ENCODE measurements around the gene ITSN2. TPM values are rescaled to one million over a fixed set of nuclear protein-coding genes. Genes with fewer than 3 reads are reported as not detected.

The ITSN2 gene
- total RNA-seq, 2 donors from 2014 or later: 45.6 to 64.6 TPM

GRCh38 chr2:24332791-24333540 lies 27.4 kb downstream of the ITSN2 start:
- no peak for ATAC-seq (replicated peaks)
- Mint-ChIP-seq H3K4me3 (no peak overlapping the region), H3K4me1 (peaks cover 29% of the 10 kb centered on the region), H3K27ac (no peak overlapping the region), H3K27me3 (no peaks in the 10 kb centered on the region), H3K36me3 (ENCODE audit: low read depth) (no peaks in the 10 kb centered on the region), H3K9me3 (no peaks in the 10 kb centered on the region)

GRCh38 chr2:24330161-24330560 lies 30.2 kb downstream of the ITSN2 start:
- Mint-ChIP-seq H3K27me3 (no peaks in the 10 kb centered on the region), H3K27ac (peak overlapping the region; percentile 25), H3K36me3 (ENCODE audit: low read depth) (peaks cover 6% of the 10 kb centered on the region), H3K4me3 (no peak overlapping the region), H3K9me3 (no peaks in the 10 kb centered on the region), H3K4me1 (peaks cover 22% of the 10 kb centered on the region)
- ATAC-seq (replicated peaks): no peak

GRCh38 chr2:24329700-24330099 lies 30.6 kb downstream of the ITSN2 start:
- H3K36me3 Mint-ChIP-seq (ENCODE audit: low read depth): peaks cover 6% of the 10 kb centered on the region
- peaks cover 22% of the 10 kb centered on the region for H3K4me1 Mint-ChIP-seq
- ATAC-seq (replicated peaks): no peak
- no peak overlapping the region for H3K4me3 Mint-ChIP-seq
- H3K27ac Mint-ChIP-seq: no peak overlapping the region
- no peaks in the 10 kb centered on the region for H3K9me3 Mint-ChIP-seq
- H3K27me3 Mint-ChIP-seq: no peaks in the 10 kb centered on the region

GRCh38 chr2:24328010-24328409 lies 32.3 kb downstream of the ITSN2 start:
- Mint-ChIP-seq H3K27me3 (no peaks in the 10 kb centered on the region), H3K36me3 (ENCODE audit: low read depth) (peaks cover 6% of the 10 kb centered on the region), H3K4me1 (peaks cover 13% of the 10 kb centered on the region), H3K27ac (no peak overlapping the region), H3K4me3 (no peak overlapping the region), H3K9me3 (no peaks in the 10 kb centered on the region)
- no peak for ATAC-seq (replicated peaks)

GRCh38 chr2:24317491-24317920 lies 42.8 kb downstream of the ITSN2 start:
- Mint-ChIP-seq H3K27ac (peak overlapping the region; percentile 7), H3K9me3 (no peaks in the 10 kb centered on the region), H3K36me3 (ENCODE audit: low read depth) (peaks cover 21% of the 10 kb centered on the region), H3K4me3 (no peak overlapping the region), H3K27me3 (no peaks in the 10 kb centered on the region), H3K4me1 (peaks cover 29% of the 10 kb centered on the region)
- ATAC-seq (replicated peaks): peak; percentile 62

GRCh38 chr2:24315669-24316068 lies 44.7 kb downstream of the ITSN2 start:
- H3K4me1 Mint-ChIP-seq: peaks cover 29% of the 10 kb centered on the region
- H3K9me3 Mint-ChIP-seq: no peaks in the 10 kb centered on the region
- H3K36me3 Mint-ChIP-seq (ENCODE audit: low read depth): peaks cover 32% of the 10 kb centered on the region
- H3K27me3 Mint-ChIP-seq: no peaks in the 10 kb centered on the region
- H3K4me3 Mint-ChIP-seq: peak overlapping the region; percentile 2
- ATAC-seq (replicated peaks): peak; percentile 79
- H3K27ac Mint-ChIP-seq: peak overlapping the region; percentile 47

- peaks cover 49% of the 10 kb centered on the region for H3K36me3 Mint-ChIP-seq (ENCODE audit: low read depth)
- peak; percentile 72 for ATAC-seq (replicated peaks)
- H3K4me3 Mint-ChIP-seq: peak overlapping the region; percentile 6
- peak overlapping the region; percentile 3 for H3K27ac Mint-ChIP-seq
- H3K9me3 Mint-ChIP-seq: no peaks in the 10 kb centered on the region
- peaks cover 22% of the 10 kb centered on the region for H3K4me1 Mint-ChIP-seq
- H3K27me3 Mint-ChIP-seq: no peaks in the 10 kb centered on the region
These were observed 46.3 kb downstream of the ITSN2 start for GRCh38 chr2:24313744-24314632.

- Mint-ChIP-seq H3K4me3 (no peak overlapping the region), H3K27me3 (no peaks in the 10 kb centered on the region), H3K36me3 (ENCODE audit: low read depth) (peaks cover 94% of the 10 kb centered on the region), H3K4me1 (no peaks in the 10 kb centered on the region), H3K9me3 (no peaks in the 10 kb centered on the region), H3K27ac (peak overlapping the region; percentile 17)
- ATAC-seq (replicated peaks): no peak
These were observed 52.4 kb downstream of the ITSN2 start for GRCh38 chr2:24307961-24308360.

- peak overlapping the region; percentile 9 for H3K27ac Mint-ChIP-seq
- no peaks in the 10 kb centered on the region for H3K27me3 Mint-ChIP-seq
- peaks cover 95% of the 10 kb centered on the region for H3K36me3 Mint-ChIP-seq (ENCODE audit: low read depth)
- ATAC-seq (replicated peaks): no peak
- H3K4me3 Mint-ChIP-seq: no peak overlapping the region
- H3K4me1 Mint-ChIP-seq: no peaks in the 10 kb centered on the region
- no peaks in the 10 kb centered on the region for H3K9me3 Mint-ChIP-seq
These were observed 55.7 kb downstream of the ITSN2 start for GRCh38 chr2:24304631-24305030.

- H3K4me3 Mint-ChIP-seq: no peak overlapping the region
- no peak for ATAC-seq (replicated peaks)
- H3K9me3 Mint-ChIP-seq: no peaks in the 10 kb centered on the region
- no peaks in the 10 kb centered on the region for H3K4me1 Mint-ChIP-seq
- no peak overlapping the region for H3K27ac Mint-ChIP-seq
- H3K36me3 Mint-ChIP-seq (ENCODE audit: low read depth): peaks cover 95% of the 10 kb centered on the region
- no peaks in the 10 kb centered on the region for H3K27me3 Mint-ChIP-seq
These were observed 56.2 kb downstream of the ITSN2 start for GRCh38 chr2:24304098-24304497.

- Mint-ChIP-seq H3K4me3 (no peak overlapping the region), H3K27ac (no peak overlapping the region), H3K27me3 (no peaks in the 10 kb centered on the region), H3K36me3 (ENCODE audit: low read depth) (peaks cover 93% of the 10 kb centered on the region), H3K4me1 (no peaks in the 10 kb centered on the region), H3K9me3 (no peaks in the 10 kb centered on the region)
- no peak for ATAC-seq (replicated peaks)
These were observed 58.7 kb downstream of the ITSN2 start for GRCh38 chr2:24301599-24301998.

GRCh38 chr2:24297663-24298062 lies 62.7 kb downstream of the ITSN2 start:
- peak overlapping the region; percentile 8 for H3K27ac Mint-ChIP-seq
- H3K4me1 Mint-ChIP-seq: no peaks in the 10 kb centered on the region
- peaks cover 94% of the 10 kb centered on the region for H3K36me3 Mint-ChIP-seq (ENCODE audit: low read depth)
- no peak for ATAC-seq (replicated peaks)
- H3K9me3 Mint-ChIP-seq: no peaks in the 10 kb centered on the region
- no peak overlapping the region for H3K4me3 Mint-ChIP-seq
- H3K27me3 Mint-ChIP-seq: no peaks in the 10 kb centered on the region

- H3K4me1 Mint-ChIP-seq: peaks cover 5% of the 10 kb centered on the region
- ATAC-seq (replicated peaks): peak; percentile 72
- H3K27ac Mint-ChIP-seq: peak overlapping the region; percentile 46
- no peaks in the 10 kb centered on the region for H3K9me3 Mint-ChIP-seq
- H3K36me3 Mint-ChIP-seq (ENCODE audit: low read depth): peaks cover 75% of the 10 kb centered on the region
- H3K4me3 Mint-ChIP-seq: no peak overlapping the region
- no peaks in the 10 kb centered on the region for H3K27me3 Mint-ChIP-seq
These were observed 73.2 kb downstream of the ITSN2 start for GRCh38 chr2:24287171-24287570.

GRCh38 chr2:24285484-24286152 lies 74.7 kb downstream of the ITSN2 start:
- ATAC-seq (replicated peaks): no peak
- Mint-ChIP-seq H3K36me3 (ENCODE audit: low read depth) (peaks cover 60% of the 10 kb centered on the region), H3K27ac (no peak overlapping the region), H3K9me3 (no peaks in the 10 kb centered on the region), H3K27me3 (no peaks in the 10 kb centered on the region), H3K4me1 (peaks cover 5% of the 10 kb centered on the region), H3K4me3 (no peak overlapping the region)

Measured in activated T-helper 17 cell treated with anti-CD3 and anti-CD28 coated beads, Interleukin-2, amount 50 U/mL, for 72 hours (primary cell).